IMR-90 (cell line): ENCODE results near the gene ITGA1. TPM values are rescaled to one million over a fixed set of nuclear protein-coding genes. Genes with fewer than 3 reads are reported as not detected.

Source experiments
- ATAC-seq: fragments of 200-7000 bp; cut with Tn5 transposase; 2 replicates; pipeline ENCODE4 v1.9.1; 2020; ENCODE audit warnings: low read depth, mild to moderate bottlenecking, moderate library complexity
- BruUV-seq: library from RNA; stranded (reverse); fragments of 400-500 nt; replicated peaks from 2 replicates; lab custom pipeline; 2021; lab: Mats Ljungman, UMichigan
- CTCF ChIA-PET: fragments of 300-600 bp; formaldehyde crosslinking; extraction: SDS; loops from one replicate; lab custom pipeline; 2021; ENCODE audit warnings: antibody characterized with exemption; lab: Yijun Ruan, JAX
- POLR2A ChIA-PET: fragments of 300-600 bp; sonication (Branson Sonifier 250); formaldehyde crosslinking; loops from one replicate; lab custom pipeline; 2022; ENCODE audit warnings: antibody characterized with exemption; ENCODE audit not compliant: unreplicated experiment; lab: Charles Lee
- DNase-seq: peaks from one replicate; pipeline ENCODE4 v3.0.0; 2013
- H2AFZ ChIP-seq: replicated peaks from 2 replicates; pipeline ENCODE3; 2013; ENCODE audit warnings: low read length, mild to moderate bottlenecking; ENCODE audit not compliant: poor library complexity
- H2AK5ac ChIP-seq: 2 replicates; pipeline ENCODE4 v1.6.1; 2013; ENCODE audit warnings: low read depth, low read length, inconsistent platforms
- H2AK9ac ChIP-seq: replicated peaks from 2 replicates; pipeline ENCODE3; 2013; ENCODE audit warnings: mild to moderate bottlenecking, low read depth, low read length, moderate library complexity; ENCODE audit not compliant: poor library complexity
- H2BK120ac ChIP-seq: 2 replicates; pipeline ENCODE4 v1.6.1; 2013; ENCODE audit warnings: low read depth, low read length, inconsistent platforms
- H2BK15ac ChIP-seq: 3 replicates; pipeline ENCODE4 v1.6.1; 2013; ENCODE audit warnings: low read depth, low read length, inconsistent platforms
- H2BK20ac ChIP-seq: 2 replicates; pipeline ENCODE4 v1.6.1; 2013; ENCODE audit warnings: low read depth, mild to moderate bottlenecking, inconsistent platforms, low read length, moderate library complexity
- H2BK5ac ChIP-seq: 2 replicates; pipeline ENCODE4 v1.6.1; 2013; ENCODE audit warnings: mild to moderate bottlenecking, low read depth, low read length, inconsistent platforms; ENCODE audit not compliant: poor library complexity, severe bottlenecking
- H3K14ac ChIP-seq: replicated peaks from 2 replicates; pipeline ENCODE4 v1.6.1; 2013; ENCODE audit warnings: low read depth, low read length, inconsistent platforms
- H3K18ac ChIP-seq: 2 replicates; pipeline ENCODE4 v1.6.1; 2013; ENCODE audit warnings: low read depth, low read length, control low read depth
- H3K23ac ChIP-seq: 2 replicates; pipeline ENCODE4 v1.6.1; 2013; ENCODE audit warnings: low read depth, low read length, inconsistent platforms
- H3K27ac ChIP-seq: 2 replicates; pipeline ENCODE4 v1.5.1; 2013; ENCODE audit warnings: mild to moderate bottlenecking, control low read depth, low read length; ENCODE audit not compliant: insufficient read depth
- H3K27me3 ChIP-seq: 2 replicates; pipeline ENCODE4 v1.6.1; 2013; ENCODE audit warnings: low read length; ENCODE audit not compliant: control insufficient read depth, insufficient read depth
- H3K36me3 ChIP-seq: 2 replicates; pipeline ENCODE4 v1.6.1; 2013; ENCODE audit warnings: low read length, mixed read lengths; ENCODE audit not compliant: control insufficient read depth, insufficient read depth
- H3K4ac ChIP-seq: 2 replicates; pipeline ENCODE4 v1.6.1; 2013; ENCODE audit warnings: low read depth, low read length, inconsistent platforms
- H3K4me1 ChIP-seq: 2 replicates; pipeline ENCODE4 v1.6.1; 2013; ENCODE audit warnings: low read length, mixed read lengths; ENCODE audit not compliant: control insufficient read depth, insufficient read depth
- H3K4me2 ChIP-seq: 2 replicates; pipeline ENCODE4 v1.6.1; 2013; ENCODE audit warnings: low read depth, mild to moderate bottlenecking, control low read depth, low read length, moderate library complexity
- H3K4me3 ChIP-seq: 2 replicates; pipeline ENCODE4 v1.5.1; 2013; ENCODE audit warnings: low read depth, mild to moderate bottlenecking, control low read depth, low read length, moderate library complexity; ENCODE audit not compliant: insufficient read depth
- H3K56ac ChIP-seq: 2 replicates; pipeline ENCODE4 v1.6.1; 2013; ENCODE audit warnings: low read length, inconsistent platforms; ENCODE audit not compliant: insufficient read depth; ENCODE audit errors: extremely low read depth
- H3K79me1 ChIP-seq, 2 experiments: 2 replicates each; pipeline ENCODE4 v1.6.1; 2013; ENCODE audit warnings: low read length in 2 of 2, inconsistent platforms in 1 of 2, low read depth in 1 of 2
- H3K9ac ChIP-seq: 2 replicates; pipeline ENCODE4 v1.6.1; 2013; ENCODE audit warnings: low read depth, low read length, control low read depth
- H3K9me1 ChIP-seq: 2 replicates; pipeline ENCODE4 v1.6.1; 2013; ENCODE audit warnings: low read length, inconsistent platforms; ENCODE audit not compliant: insufficient read depth
- H3K9me3 ChIP-seq: 2 replicates; pipeline ENCODE4 v1.6.1; 2013; ENCODE audit warnings: low read length; ENCODE audit not compliant: control insufficient read depth, insufficient read depth
- H4K20me1 ChIP-seq: 2 replicates; pipeline ENCODE4 v1.6.1; 2013; ENCODE audit warnings: low read length, inconsistent platforms; ENCODE audit not compliant: insufficient read depth
- H4K5ac ChIP-seq: 2 replicates; pipeline ENCODE4 v1.6.1; 2013; ENCODE audit warnings: mild to moderate bottlenecking, low read depth, low read length, control low read depth
- H4K8ac ChIP-seq, 2 experiments: 2 replicates each; pipeline ENCODE4 v1.6.1; 2013; ENCODE audit warnings: low read depth in 2 of 2, low read length in 2 of 2, control low read depth in 1 of 2, inconsistent platforms in 1 of 2
- H4K91ac ChIP-seq: 2 replicates; pipeline ENCODE4 v1.6.1; 2013; ENCODE audit warnings: low read depth, low read length, inconsistent platforms; ENCODE audit not compliant: insufficient read depth
- BHLHE40 ChIP-seq: fragments of 150-350 bp; IDR thresholded peaks from 2 replicates; pipeline ENCODE4 v1.6.1; 2016; ENCODE audit warnings: mild to moderate bottlenecking, low read depth, low read length
- CEBPB ChIP-seq: IDR thresholded peaks from 2 replicates; pipeline ENCODE4 v1.6.1; 2012; ENCODE audit warnings: low read depth, low read length, improper control_type of control experiment
- CHD1 ChIP-seq: IDR thresholded peaks from 2 replicates; pipeline ENCODE4 v1.6.1; 2012; ENCODE audit warnings: low read depth, low read length, improper control_type of control experiment
- FOS ChIP-seq: fragments of 150-350 bp; IDR thresholded peaks from 2 replicates; pipeline ENCODE4 v1.6.1; 2016; ENCODE audit warnings: low read depth, low read length
- MAFK ChIP-seq: IDR thresholded peaks from 2 replicates; pipeline ENCODE4 v1.6.1; 2012; ENCODE audit warnings: low read depth, low read length, improper control_type of control experiment
- MXI1 ChIP-seq: IDR thresholded peaks from 2 replicates; pipeline ENCODE4 v1.6.1; 2012; ENCODE audit warnings: low read depth, mild to moderate bottlenecking, low read length, moderate library complexity, borderline replicate concordance
- NFE2L2 ChIP-seq: fragments of 150-350 bp; IDR thresholded peaks from 2 replicates; pipeline ENCODE4 v1.6.1; 2016; ENCODE audit warnings: low read depth, mild to moderate bottlenecking, low read length
- POLR2A ChIP-seq: IDR thresholded peaks from 2 replicates; pipeline ENCODE4 v1.6.1; 2012; ENCODE audit warnings: mild to moderate bottlenecking, low read depth, low read length
- RAD21 ChIP-seq: IDR thresholded peaks from 2 replicates; pipeline ENCODE4 v1.6.1; 2012; ENCODE audit warnings: low read length, improper control_type of control experiment
- RCOR1 ChIP-seq: IDR thresholded peaks from 2 replicates; pipeline ENCODE4 v1.6.1; 2012; ENCODE audit warnings: mild to moderate bottlenecking, low read length, improper control_type of control experiment; ENCODE audit not compliant: insufficient replicate concordance
- SMC3 ChIP-seq: fragments of 150-350 bp; IDR thresholded peaks from 2 replicates; pipeline ENCODE4 v1.6.1; 2016; ENCODE audit warnings: low read depth, mild to moderate bottlenecking, antibody characterized with exemption, low read length, moderate library complexity
- dilution Hi-C: fragments of 300-500 bp; cut with HindIII; formaldehyde crosslinking; loops from one replicate; pipeline ENCODE4 v1.14.3; 2018; ENCODE audit warnings: low sequenced_read_pairs; ENCODE audit not compliant: unreplicated experiment
- in situ Hi-C: fragments of 300-500 bp; cut with MboI; formaldehyde crosslinking; loops from 3 replicates; pipeline ENCODE4 v1.14.3; 2019; ENCODE audit warnings: low sequenced_read_pairs, inconsistent platforms, mixed read lengths
- intact Hi-C: fragments of 100-400 bp; cut with micrococcal nuclease; formaldehyde crosslinking; loops from 2 replicates; pipeline ENCODE4 v1.10.0; 2022
- polyA plus RNA-seq, 3 experiments: library from polyadenylated mRNA; depleted of rRNA; stranded (reverse); fragments of >200 nt; gene quantifications; 2 replicates each; pipeline ENCODE4 v1.2.3, GENCODE V29; 2012; ENCODE audit warnings: low replicate concordance in 1 of 3
- total RNA-seq: library from RNA; depleted of rRNA; stranded (reverse); fragments of >200 nt; gene quantifications from 2 replicates; pipeline ENCODE4 v1.2.3, GENCODE V29; 2012
- TF ChIP-seq, protein P1 (sequence below): conservative IDR thresholded peaks from 2 replicates; pipeline ENCODE4 v1.5.1; 2012; ENCODE audit warnings: mild to moderate bottlenecking, low read depth, low read length, improper control_type of control experiment

ITGA1 gene
- total and polyA plus RNA-seq, 2 of the 4 experiments (the other 2 are of a cell fraction): 22.3 to 95.2 TPM

DNA sequence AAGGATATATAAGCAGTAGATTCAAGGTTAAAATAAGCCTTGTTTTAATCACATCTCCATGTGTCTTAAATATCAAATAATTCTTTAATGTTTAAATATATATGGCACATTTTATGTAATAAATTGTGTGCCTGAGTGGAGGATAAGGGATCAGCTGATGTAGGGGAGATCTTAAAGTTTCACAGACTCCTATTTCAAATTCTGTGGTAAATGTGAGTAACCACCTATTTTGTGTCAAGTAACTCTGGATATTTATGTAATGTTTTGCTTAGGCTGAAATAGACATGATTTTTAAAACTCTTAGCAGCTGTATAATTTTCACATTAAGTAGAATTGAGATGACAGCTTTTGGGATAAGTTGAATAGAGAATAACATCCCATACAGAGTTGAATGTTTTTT lies 160.1 kb downstream of the ITGA1 start:
- H3K27me3 ChIP-seq: no peaks in the 10 kb centered on the region
- POLR2A ChIA-PET: interaction anchor here (0.5 kb wide), 1 partner anchor 53 kb away, joined by 12 read pairs; no protein-coding TSS in a partner anchor
- BruUV-seq: no TSS peak
- no peak overlapping the region for H4K8ac ChIP-seq
- CTCF ChIA-PET: interaction anchor here (0.6 to 3.1 kb wide), 13 partner anchors 17 to 220 kb away, joined by 3 to 20 read pairs (median 4); partner anchors contain the start of gene MOCS2
- no peak overlapping the region for H3K14ac ChIP-seq
- H3K9ac ChIP-seq: no peak overlapping the region
- H2AFZ ChIP-seq: no peak overlapping the region
- H3K18ac ChIP-seq: no peak overlapping the region
- dilution Hi-C loops: no loop called here
- no peaks in the 10 kb centered on the region for H3K9me3 ChIP-seq
- TF ChIP-seq MXI1: no peak
- TF ChIP-seq RCOR1: no peak
- TF ChIP-seq MAFK: no peak
- no peak for TF ChIP-seq CHD1
- no peak for TF ChIP-seq BHLHE40
- no peak for TF ChIP-seq POLR2A
- no peak for TF ChIP-seq RAD21
- no peak for TF ChIP-seq CEBPB
- TF ChIP-seq FOS: no peak
- TF ChIP-seq, protein P1, sequence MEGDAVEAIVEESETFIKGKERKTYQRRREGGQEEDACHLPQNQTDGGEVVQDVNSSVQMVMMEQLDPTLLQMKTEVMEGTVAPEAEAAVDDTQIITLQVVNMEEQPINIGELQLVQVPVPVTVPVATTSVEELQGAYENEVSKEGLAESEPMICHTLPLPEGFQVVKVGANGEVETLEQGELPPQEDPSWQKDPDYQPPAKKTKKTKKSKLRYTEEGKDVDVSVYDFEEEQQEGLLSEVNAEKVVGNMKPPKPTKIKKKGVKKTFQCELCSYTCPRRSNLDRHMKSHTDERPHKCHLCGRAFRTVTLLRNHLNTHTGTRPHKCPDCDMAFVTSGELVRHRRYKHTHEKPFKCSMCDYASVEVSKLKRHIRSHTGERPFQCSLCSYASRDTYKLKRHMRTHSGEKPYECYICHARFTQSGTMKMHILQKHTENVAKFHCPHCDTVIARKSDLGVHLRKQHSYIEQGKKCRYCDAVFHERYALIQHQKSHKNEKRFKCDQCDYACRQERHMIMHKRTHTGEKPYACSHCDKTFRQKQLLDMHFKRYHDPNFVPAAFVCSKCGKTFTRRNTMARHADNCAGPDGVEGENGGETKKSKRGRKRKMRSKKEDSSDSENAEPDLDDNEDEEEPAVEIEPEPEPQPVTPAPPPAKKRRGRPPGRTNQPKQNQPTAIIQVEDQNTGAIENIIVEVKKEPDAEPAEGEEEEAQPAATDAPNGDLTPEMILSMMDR: no peak
- TF ChIP-seq SMC3: no peak
- no peak for TF ChIP-seq NFE2L2
- no peak overlapping the region for H4K91ac ChIP-seq
- H3K56ac ChIP-seq: no peak overlapping the region
- peaks cover 7% of the 10 kb centered on the region for H3K4me1 ChIP-seq
- no peak overlapping the region for H4K5ac ChIP-seq
- peaks cover 10% of the 10 kb centered on the region for H3K36me3 ChIP-seq
- H3K27ac ChIP-seq: no peak overlapping the region
- no peak overlapping the region for H2AK5ac ChIP-seq
- no peak overlapping the region for H2AK9ac ChIP-seq
- no peak overlapping the region for H3K4ac ChIP-seq
- no peak for ATAC-seq
- H2BK15ac ChIP-seq: no peak overlapping the region
- no peak overlapping the region for H2BK120ac ChIP-seq
- H3K4me3 ChIP-seq: no peak overlapping the region
- DNase-seq: peak; percentile 37
- H2BK20ac ChIP-seq: no peak overlapping the region
- in situ Hi-C loops: loop anchor here (5.0 kb wide), 1 partner anchor 149 kb away; no protein-coding TSS in a partner anchor
- H4K20me1 ChIP-seq: peaks cover 6% of the 10 kb centered on the region; the same call in 1 of the 2 replicates
- H3K9me1 ChIP-seq: peaks cover 10% of the 10 kb centered on the region
- peaks cover 17% of the 10 kb centered on the region in 2 experiments; a peak in 2 of 4 replicates for H3K79me1 ChIP-seq
- peak overlapping the region; percentile 44 for H2BK5ac ChIP-seq
- intact Hi-C loops: loop anchor here (1.0 to 10.0 kb wide), 5 partner anchors 41 to 1287 kb away; partner anchors contain the start of gene ITGA2
- no peak overlapping the region for H3K4me2 ChIP-seq
- H3K23ac ChIP-seq: no peak overlapping the region
